Stimulated activated CD8-positive, alpha-beta memory T cell treated with anti-CD3 and anti-CD28 coated beads, Interleukin-12 subunit alpha, Interleukin-12 subunit beta, amount 100 ng/mL, for 4 hours (primary cell): ENCODE measurements around the gene GABRG3.

Experiments
- DNase-seq: peaks from one replicate; pipeline ENCODE4 v3.0.0-alpha.2; 2020; ENCODE audit warnings: low read depth

GABRG3 gene

GRCh38 chr15:27249046-27249759 is 278.2 kb downstream of the GABRG3 start:
- no peak for DNase-seq

- DNase-seq = no peak
Measured at GRCh38 chr15:27249760-27250109, 278.8 kb downstream of the GABRG3 start.

GRCh38 chr15:27250223-27250622 is 279.2 kb downstream of the GABRG3 start:
- DNase-seq = no peak

- no peak for DNase-seq
Measured at GRCh38 chr15:27254055-27254454, 283.1 kb downstream of the GABRG3 start.

GRCh38 chr15:27254801-27255200 is 283.8 kb downstream of the GABRG3 start:
- DNase-seq = no peak

DNA sequence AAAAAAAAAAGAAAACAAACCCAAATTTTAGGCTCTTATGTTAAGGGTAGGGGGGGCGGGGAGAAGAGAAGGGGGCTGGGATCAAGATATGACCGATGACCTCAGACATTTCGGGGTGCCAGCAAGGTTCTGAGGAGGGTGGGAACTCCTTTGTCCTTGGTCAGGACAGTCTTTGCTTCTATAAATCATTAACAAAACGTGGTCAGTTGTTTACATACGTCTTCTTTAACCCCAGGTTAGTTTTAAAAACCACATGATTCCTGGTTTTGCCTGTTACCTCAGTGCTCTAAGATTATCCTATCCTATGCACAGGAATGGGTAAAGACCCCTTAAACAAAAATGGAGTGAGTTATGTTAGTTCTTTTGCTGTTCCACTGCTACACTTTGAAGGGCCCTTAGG is 285.5 kb downstream of the GABRG3 start:
- DNase-seq = no peak

DNA sequence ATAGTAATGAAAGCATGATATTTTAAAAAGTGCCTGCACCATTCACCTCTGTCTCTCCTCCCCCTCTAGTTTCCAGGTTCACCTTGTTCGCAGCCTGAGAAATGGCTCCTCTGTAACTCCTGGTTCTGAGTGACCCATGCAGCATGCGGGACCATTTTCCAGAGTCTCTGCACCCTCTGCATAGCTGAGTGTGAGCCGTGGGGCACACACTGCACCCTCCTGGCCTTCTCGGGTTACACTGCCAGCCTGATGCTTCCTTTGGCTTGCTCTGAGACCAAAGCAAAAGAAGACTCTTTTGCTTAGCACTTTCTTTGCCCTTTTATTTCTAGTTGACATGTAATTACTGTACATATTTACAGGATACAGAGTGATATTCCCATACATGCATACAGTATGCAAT is 287.3 kb downstream of the GABRG3 start:
- no peak for DNase-seq

DNA sequence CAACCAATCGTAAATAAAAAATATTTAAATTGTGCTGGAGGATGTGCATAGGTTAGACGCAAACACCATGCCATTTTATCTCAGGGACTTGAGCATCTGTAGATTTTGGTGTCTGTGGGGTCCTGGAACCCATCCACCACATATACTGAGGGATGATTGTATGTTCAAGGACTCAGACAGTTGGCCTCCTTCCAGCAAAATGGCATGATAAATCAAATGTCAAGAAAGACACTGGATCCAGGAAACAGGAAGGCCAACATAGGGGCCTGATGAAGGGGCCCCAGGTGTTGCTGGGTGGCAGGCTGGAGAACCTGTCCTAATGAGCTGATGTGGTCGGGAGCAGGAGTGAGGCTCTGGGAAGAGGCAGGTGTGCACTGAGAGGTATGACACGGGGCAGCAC is 289.5 kb downstream of the GABRG3 start:
- DNase-seq = no peak

- no peak for DNase-seq
Measured at GRCh38 chr15:27268923-27269322, 297.9 kb downstream of the GABRG3 start.

DNA sequence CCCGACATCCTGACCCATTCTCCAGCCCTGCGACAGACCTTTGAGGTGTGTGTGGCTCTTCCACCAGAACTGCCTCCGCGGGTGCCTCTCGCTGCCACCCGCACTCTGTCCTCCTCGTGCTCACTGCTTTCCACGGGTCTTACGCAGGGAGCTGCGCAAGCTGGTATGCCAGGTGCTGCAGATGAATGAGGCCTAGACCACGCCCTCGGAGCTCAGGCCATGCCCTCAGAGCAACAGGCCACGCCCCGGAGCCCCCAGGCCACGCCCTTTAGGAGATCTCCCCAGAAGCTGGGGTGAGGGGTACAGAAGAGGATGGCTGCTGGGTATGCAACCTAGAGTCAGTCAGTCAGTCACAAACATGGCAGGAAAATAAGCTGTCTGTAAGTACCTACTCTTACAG is 300.3 kb downstream of the GABRG3 start:
- no peak for DNase-seq

DNA sequence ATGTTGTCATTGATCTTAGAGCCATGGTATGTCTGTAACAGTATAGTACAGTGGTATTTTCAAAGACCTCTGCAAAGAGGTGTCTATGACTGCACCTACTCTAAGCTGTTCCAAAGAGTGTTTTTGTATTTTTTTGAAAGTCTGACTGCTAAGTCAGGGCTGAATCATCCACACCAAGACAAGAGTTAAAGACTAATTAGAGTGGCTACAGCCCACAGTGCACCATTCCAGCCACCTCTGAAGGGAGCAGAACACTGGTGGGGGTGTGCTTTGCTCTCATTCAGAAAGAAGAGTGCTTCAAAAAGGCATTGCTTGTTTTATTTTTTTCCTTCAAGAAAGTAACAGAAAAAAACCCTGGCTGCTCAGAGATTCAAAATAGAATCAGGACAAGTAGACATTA is 301.4 kb downstream of the GABRG3 start:
- DNase-seq = no peak

DNA sequence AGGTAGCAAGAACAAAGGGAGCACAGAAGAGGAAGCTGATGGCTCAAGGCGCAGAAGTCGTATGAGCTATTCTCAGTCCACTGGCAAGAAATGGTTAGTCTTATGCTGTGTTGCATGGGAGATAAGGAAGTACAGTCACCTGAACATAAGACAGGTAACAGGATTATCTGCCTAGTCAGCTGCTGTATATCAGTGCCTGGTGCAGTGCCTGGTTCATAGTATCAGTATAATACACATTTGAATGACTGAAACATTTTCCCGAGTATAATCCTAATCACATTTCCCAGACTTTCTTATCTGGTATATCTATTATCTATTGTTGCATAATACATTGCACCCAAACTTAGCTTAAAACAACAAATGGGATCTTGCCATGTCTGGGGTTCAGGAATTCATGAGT is 302.5 kb downstream of the GABRG3 start:
- DNase-seq = no peak

DNA sequence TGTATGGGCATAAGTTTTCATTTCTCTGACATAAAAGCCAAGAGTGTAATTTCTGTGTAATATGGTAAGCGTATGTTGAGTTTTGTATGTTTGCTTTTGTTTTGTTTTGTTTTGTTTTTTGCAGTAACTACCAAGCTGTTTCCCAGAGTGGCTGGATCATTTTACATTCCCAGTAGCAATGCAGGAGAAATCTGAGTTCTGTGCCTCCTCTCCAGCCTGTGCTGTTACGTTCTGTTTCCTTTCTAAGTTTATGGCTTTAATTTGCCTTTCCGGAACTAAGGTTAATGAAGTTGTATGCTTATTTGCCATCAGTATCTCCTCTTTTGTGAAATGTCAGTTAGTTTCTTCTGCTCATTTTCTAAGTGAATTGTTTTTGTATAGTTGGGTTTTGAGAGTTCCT is 307.8 kb downstream of the GABRG3 start:
- DNase-seq = no peak

DNA sequence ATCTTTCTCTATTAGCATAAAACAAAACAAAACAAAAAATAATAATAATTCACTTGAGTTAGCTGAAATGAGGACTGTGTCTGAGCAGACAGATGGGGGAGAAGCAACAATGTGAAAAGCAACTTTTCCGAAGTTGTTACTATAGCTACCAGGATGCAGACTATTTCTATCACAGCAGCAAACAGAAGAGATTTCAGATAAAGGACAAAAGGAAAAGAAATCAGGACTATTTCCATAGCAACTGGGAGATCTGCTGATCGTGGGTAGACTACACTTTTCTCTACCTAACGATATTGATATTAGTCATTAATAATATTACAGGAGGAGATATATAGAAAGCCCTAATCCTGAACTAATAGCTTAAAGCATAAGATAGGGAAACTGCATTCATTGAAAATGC is 321.7 kb downstream of the GABRG3 start:
- DNase-seq = no peak

DNA sequence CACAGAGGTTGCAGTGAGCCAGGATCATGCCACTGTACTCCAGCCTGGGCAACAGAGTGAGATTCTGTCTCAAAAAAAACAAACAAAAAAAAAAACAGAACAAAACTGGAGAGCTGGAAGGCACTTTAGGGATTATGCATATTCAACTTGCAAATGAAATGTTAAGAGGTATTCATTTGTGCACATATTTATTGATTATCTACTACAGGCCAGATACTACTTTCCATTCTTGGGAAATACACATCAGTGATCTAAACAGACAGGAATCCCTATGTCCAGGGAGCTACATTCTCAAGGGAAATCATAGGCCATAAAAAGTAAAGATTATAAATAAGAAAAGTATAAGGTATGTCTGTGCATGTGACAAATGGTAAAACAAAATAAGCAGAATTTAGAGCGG is 322.6 kb downstream of the GABRG3 start:
- no peak for DNase-seq

- DNase-seq = no peak
Measured at GRCh38 chr15:27317736-27318135, 346.8 kb downstream of the GABRG3 start.

DNA sequence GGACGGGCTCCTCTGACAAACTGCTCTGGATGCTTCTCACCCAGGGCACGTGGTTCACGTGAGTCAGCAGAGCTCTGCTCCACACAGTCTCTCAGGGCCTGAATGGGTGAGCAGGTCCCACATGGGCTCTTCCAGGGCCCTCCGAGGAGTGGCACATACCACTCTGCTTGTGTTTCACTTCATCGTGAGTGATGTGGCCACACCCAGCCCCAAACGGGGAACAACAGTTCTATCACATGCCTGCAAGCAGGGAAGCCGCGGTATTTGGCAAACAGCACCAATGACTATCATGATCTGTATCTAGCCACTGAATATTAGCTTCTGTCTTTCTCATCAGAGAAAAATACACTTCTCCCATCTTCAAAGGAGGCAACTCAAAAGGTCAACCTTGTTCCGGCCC is 352.8 kb downstream of the GABRG3 start:
- DNase-seq = no peak

DNA sequence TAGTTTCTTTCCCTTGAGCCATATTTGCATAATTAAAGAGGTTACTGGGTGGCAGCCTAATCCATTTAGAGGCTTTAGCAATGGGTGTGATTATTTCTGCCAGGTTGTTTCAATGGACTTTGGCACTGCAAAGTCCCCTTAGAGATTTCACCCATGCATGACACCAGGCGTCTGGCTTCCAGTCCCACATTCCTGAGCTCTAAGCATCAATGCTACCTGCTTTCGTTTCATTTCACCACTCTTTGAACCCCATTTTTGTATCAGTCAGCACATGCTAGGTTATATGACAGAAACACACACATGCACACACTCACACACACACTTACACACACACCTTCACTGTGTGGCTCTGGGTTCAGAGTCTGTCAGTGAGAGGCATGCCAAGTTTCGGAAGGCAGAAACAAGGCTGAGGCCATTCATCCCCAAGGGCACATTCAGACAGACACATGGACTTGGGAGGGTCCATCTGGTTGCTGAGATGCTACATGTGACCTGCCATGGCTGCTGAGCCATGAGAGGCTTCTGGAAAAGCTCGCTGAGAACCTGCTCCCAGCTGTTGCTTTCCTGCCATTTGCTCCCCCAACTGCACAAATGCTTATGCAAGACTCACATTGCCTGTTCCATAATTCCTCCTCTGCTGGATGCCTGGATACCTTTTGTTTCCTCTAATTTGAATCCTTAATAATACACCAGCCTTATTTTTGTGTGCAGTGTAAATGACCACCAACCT is 354.1 kb downstream of the GABRG3 start:
- no peak for DNase-seq

DNA sequence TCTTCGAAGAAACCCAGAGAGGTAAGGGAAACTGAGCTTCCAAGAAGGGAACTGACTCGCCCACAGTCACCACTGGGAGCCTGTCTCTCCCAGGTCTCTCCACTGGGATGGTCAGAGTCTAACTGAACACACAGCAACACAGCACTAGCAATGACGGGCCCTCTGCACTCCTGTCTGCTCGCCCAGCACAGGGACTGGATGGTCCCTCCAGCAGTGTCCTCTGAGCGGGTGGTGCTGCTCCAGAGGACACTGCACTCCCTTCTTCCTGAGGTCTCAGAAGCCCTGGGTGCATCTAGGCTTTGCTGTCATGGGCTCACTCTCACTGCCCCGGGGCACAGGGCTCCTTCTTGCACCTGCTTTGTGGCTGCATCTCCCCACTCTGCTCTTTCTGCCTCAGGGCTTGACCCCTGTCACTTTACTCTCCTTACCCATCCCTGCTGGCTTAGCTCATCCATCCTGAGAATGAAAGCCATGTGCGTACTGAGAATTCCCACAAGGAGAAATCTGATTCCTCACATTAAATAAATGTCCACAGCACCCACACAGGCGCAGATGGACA is 356.6 kb downstream of the GABRG3 start:
- DNase-seq = no peak

- no peak for DNase-seq
Measured at GRCh38 chr15:27328186-27328585, 357.2 kb downstream of the GABRG3 start.

DNA sequence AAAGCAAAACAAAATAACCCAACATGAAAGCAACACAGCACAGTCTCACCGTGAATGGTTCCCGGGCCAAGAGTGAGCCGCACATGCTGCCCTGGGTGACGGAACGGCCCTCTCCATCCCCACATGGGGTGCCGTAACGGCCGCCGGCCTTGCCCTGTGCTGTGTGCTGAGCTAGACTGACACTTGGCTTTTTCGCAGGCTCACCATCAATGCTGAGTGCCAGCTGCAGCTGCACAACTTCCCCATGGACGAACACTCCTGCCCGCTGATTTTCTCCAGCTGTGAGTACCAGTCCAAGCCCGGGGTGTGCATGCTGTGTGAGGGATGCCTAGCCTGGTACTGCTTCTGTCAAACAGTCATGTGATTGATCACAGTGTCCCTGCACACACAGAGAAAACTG is 357.6 kb downstream of the GABRG3 start:
- no peak for DNase-seq

GRCh38 chr15:27330326-27330725 is 359.3 kb downstream of the GABRG3 start:
- no peak for DNase-seq

GRCh38 chr15:27336676-27337075 is 365.7 kb downstream of the GABRG3 start:
- no peak for DNase-seq

DNA sequence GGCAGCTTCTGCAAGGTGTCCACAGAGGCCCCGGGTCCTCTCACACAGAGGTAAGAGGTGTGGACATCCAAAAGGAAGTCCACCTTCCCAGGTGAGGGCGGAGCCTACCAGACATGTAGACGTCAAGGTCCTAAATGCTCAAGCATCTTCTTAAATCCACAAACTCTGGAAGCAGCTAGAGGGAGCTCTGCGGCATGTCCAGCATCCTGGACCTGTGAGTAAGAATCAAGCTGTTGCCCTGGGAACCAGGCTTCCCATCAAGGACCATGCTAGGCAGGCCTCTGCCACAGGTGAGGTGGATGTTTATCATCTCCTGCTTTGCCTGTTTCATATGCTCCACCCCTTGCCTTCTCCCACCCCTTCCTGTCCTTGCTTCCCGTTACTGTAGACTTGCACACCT is 368.2 kb downstream of the GABRG3 start:
- DNase-seq = no peak
